ENCODE measurements around the gene PFDN1.

GRCh38 chr5:140267559-140268018 lies 35.3 kb downstream of the PFDN1 start:
- TF ChIP-seq CTCF (IDR thresholded peaks at IDR 0.05; ENCODE audit: poor library complexity), result no peak
- TF ChIP-seq EZH2 (IDR thresholded peaks at IDR 0.05; ENCODE audit: borderline replicate concordance), result no peak

Measured in hepatocyte (in vitro differentiated cells).